Right lobe of liver (tissue), 4 donors: ENCODE results near the gene FSTL3.

Source experiments
- CTCF ChIP-seq, 4 donors: fragments of 200-600 bp in 3 of 4; fragments of 450-650 bp in 1 of 4; IDR thresholded peaks; one replicate each; pipeline versions ENCODE4 v1.5.1 to v1.8.0; 2016 to 2022; ENCODE audit warnings: antibody characterized with exemption in 4 of 4, mild to moderate bottlenecking in 2 of 4
- POLR2A ChIP-seq: fragments of 450-650 bp; IDR thresholded peaks from one replicate; pipeline ENCODE4 v1.6.1; 2017; ENCODE audit warnings: antibody characterized with exemption, mild to moderate bottlenecking
- donor health status: DM: no; HTN: no; CAD: no.
- donor health status: DM: no; HTN: no; CAD: no.
- donor health status: DM: no; HTN: yes; CAD: no.

GRCh38 chr19:638906-639252, 37.3 kb upstream of the FSTL3 start:
- TF ChIP-seq CTCF (IDR thresholded peaks at IDR 0.05): no peak
- TF ChIP-seq POLR2A: no peak
